Fibroblast of skin of right quadriceps (primary cell): Measurements from ENCODE around the gene GXYLT1.
"Not testable (repeated sequence)": the region's sequence is repeated elsewhere in the genome, so short reads cannot be mapped to it uniquely, and the experiment has no call there.

Experiments used
- DNase-seq: peaks from one replicate; pipeline ENCODE4 v3.0.0-alpha.2; 2013

Gene GXYLT1

GRCh38 chr12:42091769-42092168, 52.9 kb downstream of the GXYLT1 start:
- DNase-seq, result no peak

- peak; percentile 77 for DNase-seq
Measured at GRCh38 chr12:42090899-42091298, 53.8 kb downstream of the GXYLT1 start.

GRCh38 chr12:42086031-42086430, 58.6 kb downstream of the GXYLT1 start:
- DNase-seq, result peak; percentile 29

GRCh38 chr12:42085594-42085993, 59.1 kb downstream of the GXYLT1 start:
- DNase-seq, result no peak

- no peak for DNase-seq
Measured at GRCh38 chr12:42084522-42084921, 60.2 kb downstream of the GXYLT1 start.

GRCh38 chr12:42076976-42077375, 67.7 kb downstream of the GXYLT1 start:
- DNase-seq, result no peak

GRCh38 chr12:42070036-42070435, 74.6 kb downstream of the GXYLT1 start:
- no peak for DNase-seq

GRCh38 chr12:42059127-42059526, 85.5 kb downstream of the GXYLT1 start:
- no peak for DNase-seq

GRCh38 chr12:42056130-42056529, 88.5 kb downstream of the GXYLT1 start:
- no peak for DNase-seq

- no peak for DNase-seq
Measured at GRCh38 chr12:42053456-42053855, 91.2 kb downstream of the GXYLT1 start.

- DNase-seq, result not testable (repeated sequence)
Measured at GRCh38 chr12:42048980-42049379, 95.7 kb downstream of the GXYLT1 start.

GRCh38 chr12:42039577-42039976, 105.1 kb downstream of the GXYLT1 start:
- DNase-seq, result no peak

- DNase-seq, result peak; percentile 51
Measured at GRCh38 chr12:42039176-42039575, 105.5 kb downstream of the GXYLT1 start.

GRCh38 chr12:42031847-42032564, 112.7 kb downstream of the GXYLT1 start:
- no peak for DNase-seq
